ENCODE results near the gene KIAA0408.
"Not testable (repeated sequence)": the region's sequence is repeated elsewhere in the genome, so short reads cannot be mapped to it uniquely, and the experiment has no call there.

Gene KIAA0408

DNA sequence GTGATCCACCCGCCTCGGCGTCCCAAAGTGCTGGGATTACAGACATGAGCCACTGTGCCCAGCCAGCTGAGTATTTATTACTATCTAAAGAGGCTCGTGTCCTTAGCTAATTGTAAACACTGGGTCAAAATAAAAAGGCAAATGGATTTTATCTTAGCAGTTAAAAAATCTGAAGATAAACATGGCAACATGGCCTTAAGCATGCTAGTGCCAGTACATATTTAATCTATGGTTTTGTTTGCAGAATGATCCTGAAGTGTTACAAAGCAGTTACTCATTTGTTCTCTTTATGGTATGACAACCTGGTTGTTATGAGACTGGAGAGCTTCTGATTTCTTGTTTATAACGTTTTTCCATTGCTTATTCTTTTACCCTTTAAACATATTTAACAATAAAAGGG, 3.9 kb upstream of the KIAA0408 start:
- no peak for DNase-seq (ENCODE audit: low read depth, low spot score)

DNA sequence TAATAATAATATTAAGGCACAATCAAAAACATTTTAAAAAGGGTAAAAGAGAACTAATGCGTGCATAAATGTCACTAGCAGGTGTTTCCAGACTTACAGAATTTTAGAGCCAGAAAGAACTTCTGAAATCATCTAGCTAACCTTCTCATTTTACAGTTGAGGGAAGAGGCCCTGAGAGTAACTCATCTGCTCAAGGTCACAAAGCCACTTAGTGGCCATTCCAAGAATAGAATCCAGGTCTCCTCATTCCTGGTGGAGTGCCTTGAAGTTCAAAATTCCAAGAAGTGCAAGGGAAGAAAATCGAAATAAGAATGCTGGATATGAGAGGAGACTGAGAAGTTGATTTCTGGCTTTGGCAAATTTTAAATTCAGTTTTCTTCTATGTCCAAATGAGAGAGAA, 3.2 kb upstream of the KIAA0408 start:
- no peak for DNase-seq (ENCODE audit: low read depth, low spot score)

GRCh38 chr6:127460465-127460864, 1.3 kb upstream of the KIAA0408 start:
- DNase-seq (ENCODE audit: low read depth, low spot score): no peak

- no peak for DNase-seq (ENCODE audit: low read depth, low spot score)
These were observed 372 bp downstream of the KIAA0408 start for GRCh38 chr6:127458817-127459216.

DNA sequence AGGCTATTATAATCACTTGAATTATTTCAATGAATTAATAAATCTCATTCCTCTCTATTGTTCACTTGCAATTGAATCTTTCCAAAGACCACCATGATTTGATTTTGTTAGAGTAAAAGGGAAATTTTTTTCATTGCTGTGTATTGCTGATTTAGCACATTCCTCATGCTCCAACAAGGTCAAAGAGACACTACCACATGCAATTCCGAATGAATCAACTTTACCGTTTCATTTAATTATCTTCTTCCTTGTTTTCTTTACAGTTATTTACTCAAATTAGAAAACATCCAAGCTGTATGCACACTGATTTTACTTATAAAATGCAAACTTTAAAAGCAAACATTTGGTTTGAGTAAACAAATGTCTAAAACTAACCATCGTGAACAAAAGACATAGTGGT, 967 bp downstream of the KIAA0408 start:
- DNase-seq (ENCODE audit: low read depth, low spot score): no peak

DNA sequence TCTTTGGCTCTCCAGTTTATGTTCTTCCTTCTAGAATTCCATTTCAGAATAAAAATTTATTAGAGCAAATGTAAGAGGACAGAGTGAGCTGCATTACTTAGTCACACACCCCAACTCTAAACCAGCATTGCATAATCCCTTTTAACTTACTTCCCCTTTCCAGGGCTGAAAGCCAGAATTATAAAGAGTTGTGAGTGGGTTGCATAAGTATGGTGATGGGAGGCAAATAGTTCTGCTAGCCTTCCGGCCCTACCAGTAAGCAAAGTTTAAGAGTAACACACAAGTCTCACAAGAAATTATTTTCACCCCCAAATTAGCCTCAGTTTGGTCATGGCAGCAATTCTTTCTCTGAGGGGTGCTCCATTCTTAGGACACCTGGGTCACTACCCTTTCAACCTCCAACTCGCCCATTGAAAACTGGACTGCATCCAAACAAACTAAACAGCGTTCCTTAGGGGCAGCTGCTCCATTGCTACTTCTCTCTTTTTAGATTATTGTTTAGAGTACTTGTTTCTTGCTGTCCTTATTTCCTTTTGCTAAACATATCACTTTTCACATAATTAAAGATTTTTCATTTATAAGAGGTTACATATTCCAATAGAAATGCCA, 1.6 kb downstream of the KIAA0408 start:
- DNase-seq (ENCODE audit: low read depth, low spot score): no peak

- DNase-seq (ENCODE audit: low read depth, low spot score): no peak
These were observed 2.7 kb downstream of the KIAA0408 start for GRCh38 chr6:127456465-127456864.

DNA sequence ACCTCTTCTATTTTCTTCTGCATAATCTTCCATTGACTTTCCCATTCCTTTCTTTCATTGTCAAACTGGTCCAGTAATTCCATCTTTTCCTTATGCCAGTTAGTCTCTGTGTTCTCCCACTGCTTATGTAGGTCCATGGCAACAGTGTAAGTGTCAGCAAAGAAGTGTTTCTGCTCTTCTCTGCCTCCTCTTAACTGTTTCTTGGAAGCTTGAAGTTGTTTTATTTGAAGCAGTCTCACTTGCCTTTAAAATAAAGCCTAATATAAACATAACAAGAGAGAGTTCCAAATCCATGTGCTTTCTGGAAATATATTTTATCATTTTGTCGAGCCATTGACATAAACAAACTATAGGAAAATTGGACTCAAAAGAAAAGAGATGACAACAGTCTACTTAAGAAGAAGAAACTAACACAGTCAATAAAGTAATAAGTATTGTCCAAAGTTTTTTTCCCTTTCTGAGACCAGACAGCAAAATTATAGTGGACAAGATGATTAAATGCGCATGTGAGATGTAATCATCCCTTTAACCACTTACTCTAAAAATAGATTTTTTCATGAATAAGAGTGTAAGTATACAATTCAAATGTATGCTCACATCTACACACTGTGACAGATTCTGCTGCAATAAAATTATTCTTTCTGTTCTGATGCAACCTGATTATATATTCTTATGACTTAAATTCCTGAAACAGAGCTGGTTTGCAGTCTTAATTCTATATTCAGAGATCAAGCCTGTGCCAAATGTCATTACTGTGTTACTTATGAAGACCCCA, 5.2 kb downstream of the KIAA0408 start:
- DNase-seq (ENCODE audit: low read depth, low spot score): no peak

- no peak for DNase-seq (ENCODE audit: low read depth, low spot score)
These were observed 6.4 kb downstream of the KIAA0408 start for GRCh38 chr6:127452803-127453202.

DNA sequence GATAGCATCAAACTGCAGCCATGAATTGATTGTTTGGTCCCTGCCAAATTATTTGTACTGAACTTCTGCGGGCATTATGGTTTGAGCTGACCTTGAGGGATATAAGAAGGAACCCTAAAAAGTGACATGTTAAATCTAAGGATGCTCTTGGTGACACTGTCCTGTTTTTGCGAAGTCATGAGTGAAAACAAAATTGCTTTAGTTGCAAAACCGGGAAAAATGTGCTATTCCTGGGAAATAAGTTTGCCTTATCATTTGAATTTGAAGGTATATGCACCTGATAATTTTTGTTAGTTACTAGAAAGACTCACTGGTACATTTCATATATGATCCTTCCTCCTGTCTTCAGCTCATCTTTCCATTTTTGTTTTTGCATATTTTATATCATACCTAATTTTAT, 7.8 kb downstream of the KIAA0408 start:
- no peak for DNase-seq (ENCODE audit: low read depth, low spot score)

GRCh38 chr6:127447780-127448179, 11.4 kb downstream of the KIAA0408 start:
- no peak for DNase-seq (ENCODE audit: low read depth, low spot score)

DNA sequence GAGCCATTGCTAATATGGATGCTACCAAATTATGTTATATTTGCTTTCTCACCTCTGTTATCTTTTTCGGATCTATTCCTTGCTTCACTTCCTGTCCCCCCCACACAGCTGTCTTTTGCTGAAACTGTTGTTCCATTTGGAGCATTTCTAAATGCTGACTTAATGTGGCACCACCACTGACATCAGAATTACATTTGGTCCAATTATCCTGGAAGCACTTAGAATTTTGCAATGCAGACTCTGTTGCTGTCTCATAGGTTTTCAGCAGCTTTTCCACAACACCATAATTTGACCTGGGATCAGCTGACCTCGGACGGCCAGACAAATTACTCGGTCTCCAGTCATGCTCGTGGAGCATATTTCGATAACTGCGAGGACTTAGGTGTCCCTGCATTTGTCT, 12.8 kb downstream of the KIAA0408 start:
- no peak for DNase-seq (ENCODE audit: low read depth, low spot score)

DNA sequence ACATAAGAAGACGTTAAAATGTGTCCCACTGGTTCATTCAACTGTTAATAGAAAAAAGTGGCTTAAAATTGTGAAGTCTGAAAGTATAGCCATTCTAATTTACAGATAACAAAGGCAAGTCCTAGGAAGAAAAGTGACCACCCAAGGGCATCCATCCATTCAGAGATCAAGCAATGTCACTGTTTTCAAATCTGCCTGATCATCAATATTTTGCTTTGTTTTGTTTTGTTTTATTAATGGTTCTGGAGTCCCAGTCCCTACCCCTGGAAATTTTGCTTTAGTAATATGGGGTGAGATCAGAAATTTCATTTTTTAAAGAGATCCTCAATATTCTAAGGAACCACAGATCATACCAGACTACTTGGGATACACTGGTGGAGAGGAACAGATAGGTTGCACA, 17.3 kb downstream of the KIAA0408 start:
- DNase-seq (ENCODE audit: low read depth, low spot score): no peak

GRCh38 chr6:127439718-127440117, 19.5 kb downstream of the KIAA0408 start:
- DNase-seq (ENCODE audit: low read depth, low spot score): no peak

DNA sequence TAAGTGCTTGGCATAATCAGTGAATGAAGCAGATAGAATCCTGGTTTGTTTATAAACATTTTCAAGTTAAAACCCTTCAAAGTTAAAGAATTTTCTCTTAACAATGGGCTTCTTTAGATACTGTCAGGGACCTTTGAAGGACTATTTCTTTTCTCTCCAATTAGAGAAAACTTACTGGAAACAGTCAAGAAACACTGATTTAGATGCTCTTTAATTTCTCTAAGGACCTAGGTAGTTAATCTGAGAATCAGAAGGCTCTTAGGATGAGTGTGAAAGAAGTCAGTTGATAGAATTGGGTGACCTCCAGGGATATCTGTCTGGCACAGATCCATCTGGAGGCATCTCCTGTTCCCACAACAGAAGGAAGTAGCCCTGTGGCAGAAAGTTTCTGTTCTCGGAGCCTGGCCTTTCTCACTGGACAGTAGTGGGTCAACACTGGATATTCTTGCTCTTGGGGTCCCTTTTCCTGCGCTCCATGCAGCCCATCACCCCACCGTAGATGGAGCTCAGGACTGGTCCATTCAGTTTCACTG, 22.5 kb downstream of the KIAA0408 start:
- no peak for DNase-seq (ENCODE audit: low read depth, low spot score)

DNA sequence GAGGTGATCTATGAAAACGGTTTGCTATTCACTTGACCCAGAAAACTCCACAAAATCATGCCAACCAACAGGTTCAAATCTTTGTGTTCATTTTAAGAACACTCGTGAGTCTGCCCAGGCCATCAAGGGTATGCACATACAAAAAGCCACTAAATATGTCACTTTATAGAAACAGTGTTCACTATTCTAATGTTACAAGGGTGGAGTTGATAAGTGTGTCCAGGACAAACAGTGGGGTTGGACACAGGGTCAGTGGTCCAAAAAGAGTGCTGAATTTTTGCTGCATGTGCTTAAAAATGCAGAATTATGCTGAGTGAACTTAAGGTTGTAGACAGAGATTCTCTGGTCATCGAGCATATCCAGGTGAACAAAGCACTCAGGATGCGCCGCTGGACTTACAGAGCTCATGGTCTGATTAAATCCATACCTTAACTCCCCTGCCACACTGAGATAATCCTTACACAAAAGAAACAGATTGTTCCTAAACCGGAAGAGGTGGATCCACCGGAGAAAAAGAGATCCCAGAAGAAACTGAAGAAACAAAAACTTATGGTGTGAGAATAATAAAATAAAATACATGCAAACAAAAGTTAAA, 23.5 kb downstream of the KIAA0408 start:
- no peak for DNase-seq (ENCODE audit: low read depth, low spot score)

DNA sequence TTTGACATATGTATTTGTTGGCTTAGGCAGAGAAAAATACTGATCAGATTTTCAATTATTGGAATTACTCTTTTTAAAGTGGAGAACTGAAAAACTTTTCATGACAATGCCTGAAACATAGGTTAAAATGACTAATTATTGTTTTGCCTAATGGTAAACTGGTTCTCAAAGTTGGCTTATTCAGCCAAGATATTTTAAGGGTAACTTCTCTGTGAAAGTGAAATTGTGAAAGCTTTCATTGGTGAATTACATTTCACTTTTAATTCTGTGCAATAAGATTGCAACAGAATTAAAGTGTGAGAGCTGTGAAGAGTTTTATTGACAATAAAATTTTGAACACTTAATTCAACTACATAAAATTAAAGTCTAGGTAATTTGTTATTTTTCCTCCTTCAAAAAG, 24.5 kb downstream of the KIAA0408 start:
- DNase-seq (ENCODE audit: low read depth, low spot score): no peak

DNA sequence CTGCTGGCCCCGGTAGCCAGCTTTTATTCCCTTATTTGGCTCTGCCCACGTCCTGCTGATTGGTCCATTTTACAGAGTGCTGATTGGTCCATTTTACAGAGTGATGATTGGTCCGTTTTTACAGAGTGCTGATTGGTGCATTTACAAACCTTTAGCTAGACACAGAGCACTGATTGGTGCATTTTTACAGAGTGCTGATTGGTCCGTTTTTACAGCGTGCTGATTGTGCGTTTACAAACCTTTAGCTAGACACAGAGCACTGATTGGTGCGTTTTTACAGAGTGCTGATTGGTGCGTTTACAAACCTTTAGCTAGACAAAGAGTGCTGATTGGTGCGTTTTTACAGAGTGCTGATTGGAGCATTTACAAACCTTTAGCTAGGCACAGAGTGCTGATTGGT, 30.6 kb downstream of the KIAA0408 start:
- not testable (repeated sequence) for DNase-seq (ENCODE audit: low read depth, low spot score)

- DNase-seq (ENCODE audit: low read depth, low spot score): no peak
These were observed 35.3 kb downstream of the KIAA0408 start for GRCh38 chr6:127423921-127424320.

DNA sequence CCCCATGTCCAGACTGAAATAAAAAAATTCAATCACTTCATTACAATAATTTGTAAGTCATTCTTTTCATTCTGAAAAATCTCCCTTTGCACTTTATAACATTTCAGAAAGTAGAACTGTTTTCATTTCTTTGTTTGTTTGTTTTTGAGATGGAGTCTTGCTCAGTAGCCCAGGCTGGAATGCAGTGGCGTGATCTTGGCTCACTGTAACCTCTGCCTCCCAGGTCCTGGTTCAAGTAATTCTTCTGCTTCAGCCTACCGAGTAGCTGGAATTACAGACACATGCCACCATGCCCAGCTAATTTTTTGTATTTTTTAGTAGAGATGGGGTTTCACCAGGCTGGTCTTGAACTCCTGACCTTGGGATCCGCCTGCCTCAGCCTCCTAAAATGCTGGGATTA, 38.0 kb downstream of the KIAA0408 start:
- not testable (repeated sequence) for DNase-seq (ENCODE audit: low read depth, low spot score)

- DNase-seq (ENCODE audit: low read depth, low spot score): peak; percentile 87
These were observed 38.6 kb downstream of the KIAA0408 start for GRCh38 chr6:127420556-127420955.

GRCh38 chr6:127415096-127415495, 44.1 kb downstream of the KIAA0408 start:
- no peak for DNase-seq (ENCODE audit: low read depth, low spot score)

GRCh38 chr6:127413123-127413522, 46.1 kb downstream of the KIAA0408 start:
- not testable (repeated sequence) for DNase-seq (ENCODE audit: low read depth, low spot score)

Data from iPS DF 19.7 (cell line).